ENCODE data around the gene TMEM187. TPM values are rescaled to one million over a fixed set of nuclear protein-coding genes. Genes with fewer than 3 reads are reported as not detected.
A peak's percentile ranks its signal among the peaks of the same experiment; 100 is the strongest.

The TMEM187 gene
- total and polyA plus RNA-seq, 2 of the 4 experiments (the other 2 are of a cell fraction) = 3.4 to 6.2 TPM

DNA sequence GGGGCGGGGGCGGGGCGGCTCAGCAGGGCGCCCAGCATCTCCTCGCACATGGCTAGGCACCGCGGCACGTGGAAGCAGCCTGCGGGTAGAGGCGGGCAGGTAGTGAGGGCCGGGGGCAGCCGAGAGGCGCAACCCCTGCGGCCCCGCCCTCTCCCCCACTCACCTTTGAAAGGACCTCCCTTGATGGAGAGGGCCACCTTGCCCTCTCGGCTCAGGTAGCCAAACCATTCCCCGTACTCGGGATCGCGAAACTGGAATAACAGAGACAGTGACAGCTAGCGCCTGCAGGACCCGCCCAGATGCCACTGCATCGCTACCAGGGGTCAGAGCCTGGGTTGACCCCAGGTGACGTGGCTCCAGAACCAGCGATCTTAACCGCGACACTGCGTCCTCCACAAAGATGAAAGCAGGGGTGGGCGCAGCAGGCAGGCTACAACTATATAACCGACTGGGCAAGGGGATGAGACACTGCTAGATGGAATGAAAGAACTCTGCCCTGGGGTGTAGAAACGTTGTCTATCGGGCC, 37.2 kb upstream of the TMEM187 start:
- H3K56ac ChIP-seq (ENCODE audit: extremely low read depth, insufficient read depth, low read length) = no peak overlapping the region
- intact Hi-C loops (cut with micrococcal nuclease) (no loop called here), in situ Hi-C loops (cut with MboI; ENCODE audit: low sequenced_read_pairs) (no loop called here), dilution Hi-C loops (cut with HindIII; ENCODE audit: low sequenced_read_pairs, unreplicated experiment) (no loop called here)
- peaks cover 4 to 9% of the 10 kb centered on the region in 2 experiments; a peak in 2 of 4 replicates for H3K79me1 ChIP-seq (ENCODE audit: low read depth in 1 of 2, low read length in 2 of 2)
- no peak overlapping the region for H2BK120ac ChIP-seq (ENCODE audit: low read depth, low read length)
- no peaks in the 10 kb centered on the region for H3K9me1 ChIP-seq (ENCODE audit: insufficient read depth, low read length)
- no peak overlapping the region; the same call in 1 of the 2 replicates for H3K27ac ChIP-seq (ENCODE audit: insufficient read depth, low read length)
- H3K4me2 ChIP-seq (ENCODE audit: low read depth, low read length) = peak overlapping the region; percentile 88
- no peak overlapping the region for H2BK15ac ChIP-seq (ENCODE audit: low read depth, low read length)
- no peak overlapping the region for H3K4ac ChIP-seq (ENCODE audit: low read depth, low read length)
- no peak overlapping the region for H3K14ac ChIP-seq (replicated peaks; ENCODE audit: low read depth, low read length)
- H3K4me1 ChIP-seq (ENCODE audit: control insufficient read depth, insufficient read depth, low read length) = peaks cover 2% of the 10 kb centered on the region; the same call in 1 of the 2 replicates
- no peak for ATAC-seq (ENCODE audit: low read depth)
- TF ChIP-seq CHD1 (IDR thresholded peaks at IDR 0.05; ENCODE audit: low read depth, low read length) = no peak
- TF ChIP-seq RCOR1 (IDR thresholded peaks at IDR 0.05; ENCODE audit: insufficient replicate concordance, low read length) = no peak
- TF ChIP-seq CEBPB (IDR thresholded peaks at IDR 0.05; ENCODE audit: low read depth, low read length) = no peak
- no peak for TF ChIP-seq NFE2L2 (IDR thresholded peaks at IDR 0.05; ENCODE audit: low read depth, low read length)
- TF ChIP-seq RAD21 (IDR thresholded peaks at IDR 0.05; ENCODE audit: low read length) = no peak
- no peak for TF ChIP-seq BHLHE40 (IDR thresholded peaks at IDR 0.05; ENCODE audit: low read depth, low read length)
- no peak for TF ChIP-seq MAZ (IDR thresholded peaks at IDR 0.05; ENCODE audit: borderline replicate concordance, low read depth, low read length)
- peak; percentile 73; the same call in 1 of the 2 replicates for TF ChIP-seq MXI1 (IDR thresholded peaks at IDR 0.05; ENCODE audit: borderline replicate concordance, low read depth, low read length)
- TF ChIP-seq, protein P1, sequence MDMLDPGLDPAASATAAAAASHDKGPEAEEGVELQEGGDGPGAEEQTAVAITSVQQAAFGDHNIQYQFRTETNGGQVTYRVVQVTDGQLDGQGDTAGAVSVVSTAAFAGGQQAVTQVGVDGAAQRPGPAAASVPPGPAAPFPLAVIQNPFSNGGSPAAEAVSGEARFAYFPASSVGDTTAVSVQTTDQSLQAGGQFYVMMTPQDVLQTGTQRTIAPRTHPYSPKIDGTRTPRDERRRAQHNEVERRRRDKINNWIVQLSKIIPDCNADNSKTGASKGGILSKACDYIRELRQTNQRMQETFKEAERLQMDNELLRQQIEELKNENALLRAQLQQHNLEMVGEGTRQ (IDR thresholded peaks at IDR 0.05; ENCODE audit: low read depth, low read length) = no peak
- DNase-seq = no peak
- H4K8ac ChIP-seq (ENCODE audit: low read depth in 2 of 2, low read length in 2 of 2) = peak overlapping the region in 1 of 2 experiments; percentile 24; a peak in 1 of 4 replicates
- peaks cover 17% of the 10 kb centered on the region for H3K36me3 ChIP-seq (ENCODE audit: control insufficient read depth, insufficient read depth, low read length)
- WGBS, 2 experiments (ENCODE audit: extremely low coverage in 2 of 2, insufficient read length in 1 of 2) = 43% methylated on average over 14 of the region's 32 CpGs; no CpG with 5 or more reads in 1 of the 2 experiments
- H4K5ac ChIP-seq (ENCODE audit: low read depth, low read length) = no peak overlapping the region
- peak overlapping the region; percentile 44 for H2AK9ac ChIP-seq (replicated peaks; ENCODE audit: low read depth, low read length, poor library complexity)
- peak overlapping the region; percentile 50 for H3K9ac ChIP-seq (ENCODE audit: low read depth, low read length)
- H2BK5ac ChIP-seq (ENCODE audit: low read depth, low read length, poor library complexity, severe bottlenecking) = no peak overlapping the region
- peak overlapping the region; percentile 39 for H3K4me3 ChIP-seq (ENCODE audit: insufficient read depth, low read depth, low read length)
- CTCF ChIA-PET = no interaction called here
- H4K91ac ChIP-seq (ENCODE audit: insufficient read depth, low read depth, low read length) = no peak overlapping the region
- H4K20me1 ChIP-seq (ENCODE audit: insufficient read depth, low read length) = peaks cover 20% of the 10 kb centered on the region
- POLR2A ChIA-PET (ENCODE audit: unreplicated experiment) = no interaction called here
- no peak overlapping the region; the same call in 1 of the 2 replicates for H3K23ac ChIP-seq (ENCODE audit: low read depth, low read length)
- H2BK20ac ChIP-seq (ENCODE audit: low read depth, low read length) = no peak overlapping the region
- H2AFZ ChIP-seq (replicated peaks; ENCODE audit: low read length, poor library complexity) = peak overlapping the region; percentile 80
- no peak overlapping the region for H3K18ac ChIP-seq (ENCODE audit: low read depth, low read length)
- no TSS peak for BruUV-seq (replicated peaks)
- peaks cover 3% of the 10 kb centered on the region; the same call in 1 of the 2 replicates for H3K27me3 ChIP-seq (ENCODE audit: control insufficient read depth, insufficient read depth, low read length)
- no peaks in the 10 kb centered on the region for H3K9me3 ChIP-seq (ENCODE audit: control insufficient read depth, insufficient read depth, low read length)
- H2AK5ac ChIP-seq (ENCODE audit: low read depth, low read length) = no peak overlapping the region

Data from IMR-90 (cell line).